OCI-LY1 (cell line): Measurements from ENCODE around the gene HLA-DQA2.
"Not testable (repeated sequence)": the region's sequence is repeated elsewhere in the genome, so short reads cannot be mapped to it uniquely, and the experiment has no call there.

Source experiments
- H2AFZ ChIP-seq: fragments of 200-600 bp; sonication (generic), shearing (Covaris generic); 2 replicates; pipeline ENCODE4 v1.6.0; 2014; ENCODE audit warnings: antibody characterized with exemption, mild to moderate bottlenecking, low read length
- H3F3A ChIP-seq: fragments of 200-600 bp; sonication (generic), shearing (Covaris generic); 2 replicates; pipeline ENCODE4 v1.6.0; 2014; ENCODE audit warnings: mild to moderate bottlenecking, antibody characterized with exemption, low read length, moderate library complexity; ENCODE audit not compliant: insufficient read depth
- H3K27ac ChIP-seq: fragments of 200-600 bp; sonication (generic); 2 replicates; pipeline ENCODE4 v1.5.1; 2014; ENCODE audit warnings: low read length, mixed run types, mild to moderate bottlenecking, low read depth; ENCODE audit not compliant: poor library complexity, severe bottlenecking
- H3K27me3 ChIP-seq: fragments of 200-600 bp; sonication (generic); 2 replicates; pipeline ENCODE4 v1.6.0; 2014; ENCODE audit warnings: antibody characterized with exemption, mild to moderate bottlenecking, low read length, moderate library complexity; ENCODE audit not compliant: insufficient read depth
- H3K36me3 ChIP-seq: fragments of 200-600 bp; sonication (generic); 2 replicates; pipeline ENCODE4 v1.6.1; 2014; ENCODE audit warnings: mild to moderate bottlenecking, antibody characterized with exemption, low read length, moderate library complexity, mixed read lengths; ENCODE audit not compliant: insufficient read depth
- H3K4me1 ChIP-seq: fragments of 200-600 bp; sonication (generic); 2 replicates; pipeline ENCODE4 v1.5.1; 2014; ENCODE audit warnings: mild to moderate bottlenecking, low read length, moderate library complexity; ENCODE audit not compliant: insufficient read depth, severe bottlenecking
- H3K4me2 ChIP-seq: fragments of 200-600 bp; sonication (generic), shearing (Covaris generic); 2 replicates; pipeline ENCODE4 v1.6.1; 2014; ENCODE audit warnings: low read length
- H3K4me3 ChIP-seq: fragments of 200-600 bp; sonication (generic); 2 replicates; pipeline ENCODE4 v1.5.1; 2014; ENCODE audit warnings: low read length, low read depth, mild to moderate bottlenecking, mixed read lengths; ENCODE audit not compliant: poor library complexity, severe bottlenecking
- H3K79me2 ChIP-seq: fragments of 200-600 bp; shearing (Covaris generic); 2 replicates; pipeline ENCODE4 v1.6.1; 2016; ENCODE audit warnings: mixed run types, low read length, mixed read lengths; ENCODE audit not compliant: insufficient read depth
- H3K9ac ChIP-seq: fragments of 200-600 bp; sonication (generic), shearing (Covaris generic); 2 replicates; pipeline ENCODE4 v1.6.1; 2014; ENCODE audit warnings: mild to moderate bottlenecking, low read length, mixed read lengths
- H3K9me2 ChIP-seq: fragments of 200-600 bp; sonication (generic), shearing (Covaris generic); 2 replicates; pipeline ENCODE4 v1.6.1; 2014; ENCODE audit warnings: low read depth, mild to moderate bottlenecking, low read length, mixed read lengths
- H3K9me3 ChIP-seq: fragments of 200-600 bp; shearing (Covaris generic); 2 replicates; pipeline ENCODE4 v1.6.1; 2014; ENCODE audit warnings: low read length, mixed read lengths
- H4K20me1 ChIP-seq: fragments of 200-600 bp; sonication (generic), shearing (Covaris generic); 2 replicates; pipeline ENCODE4 v1.6.0; 2016; ENCODE audit warnings: mild to moderate bottlenecking, low read length; ENCODE audit not compliant: insufficient read depth
- CTCF ChIP-seq: fragments of 200-600 bp; sonication (generic), shearing (Covaris generic); IDR thresholded peaks from 2 replicates; pipeline ENCODE4 v1.5.1; 2017; ENCODE audit warnings: mild to moderate bottlenecking, antibody characterized with exemption, low read length, moderate library complexity, mixed read lengths
- EZH2 ChIP-seq: fragments of 200-600 bp; sonication (generic), shearing (Covaris generic); IDR thresholded peaks from 2 replicates; pipeline ENCODE4 v1.8.0; 2017; ENCODE audit warnings: borderline replicate concordance, mixed run types, mild to moderate bottlenecking, antibody characterized with exemption, low read length, moderate library complexity, mixed read lengths

Gene HLA-DQA2

DNA sequence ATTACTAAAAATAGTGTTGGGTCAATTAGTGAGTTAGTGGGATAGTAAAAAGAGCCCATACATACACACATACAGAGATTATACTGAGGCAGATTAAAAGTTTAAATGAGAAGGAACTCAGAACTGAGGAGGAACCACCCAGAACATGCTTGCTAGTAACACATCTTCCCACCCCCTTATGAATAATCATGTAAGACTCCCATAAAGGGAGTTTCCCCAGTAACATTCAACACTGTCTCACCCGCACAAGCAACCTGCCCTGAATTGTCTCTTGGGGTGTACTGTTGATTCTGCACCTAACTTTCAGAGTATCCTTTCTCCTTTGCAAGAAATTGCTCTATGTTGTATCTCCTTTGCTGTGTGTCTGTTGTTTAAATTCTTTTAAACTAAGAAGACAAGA lies 33.2 kb downstream of the HLA-DQA2 start:
- Histone ChIP-seq H3K79me2 (no peaks in the 10 kb centered on the region), H3K4me1 (no peaks in the 10 kb centered on the region), H3K9me2 (no peaks in the 10 kb centered on the region), H3K9me3 (no peaks in the 10 kb centered on the region), H3K27me3 (no peaks in the 10 kb centered on the region), H3K4me2 (no peak overlapping the region), H3F3A (no peaks in the 10 kb centered on the region), H3K4me3 (no peak overlapping the region), H2AFZ (no peak overlapping the region), H3K27ac (no peak overlapping the region), H3K36me3 (no peaks in the 10 kb centered on the region), H4K20me1 (no peaks in the 10 kb centered on the region), H3K9ac (no peak overlapping the region)
- TF ChIP-seq CTCF (no peak), EZH2 (no peak)

DNA sequence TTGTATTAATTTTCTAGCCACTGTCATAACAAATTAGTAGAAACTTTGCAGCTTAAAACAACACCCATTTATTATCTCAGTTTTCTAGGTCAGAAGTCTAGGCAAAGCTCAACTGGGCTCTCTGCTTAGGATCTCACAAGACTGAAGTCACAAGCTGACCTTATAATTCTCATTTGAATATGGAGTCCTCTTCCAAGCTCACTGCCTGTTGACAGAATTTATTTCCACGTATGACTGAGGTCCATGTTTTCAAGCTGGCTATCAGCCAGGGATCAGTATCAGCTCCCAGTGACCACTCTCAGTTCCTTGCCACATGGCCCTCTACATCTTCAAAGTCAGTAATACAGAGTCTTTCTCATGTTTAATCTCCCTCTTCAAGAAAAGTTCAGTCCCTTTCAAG lies 33.9 kb downstream of the HLA-DQA2 start:
- no peak overlapping the region for H2AFZ ChIP-seq
- H3K4me2 ChIP-seq = no peak overlapping the region
- TF ChIP-seq CTCF = no peak
- no peak for TF ChIP-seq EZH2
- no peaks in the 10 kb centered on the region for H3K4me1 ChIP-seq
- no peaks in the 10 kb centered on the region for H3K9me3 ChIP-seq
- no peaks in the 10 kb centered on the region for H4K20me1 ChIP-seq
- H3K27me3 ChIP-seq = no peaks in the 10 kb centered on the region
- H3K27ac ChIP-seq = no peak overlapping the region
- no peaks in the 10 kb centered on the region for H3K79me2 ChIP-seq
- no peaks in the 10 kb centered on the region for H3K36me3 ChIP-seq
- H3K9ac ChIP-seq = no peak overlapping the region
- no peak overlapping the region for H3K4me3 ChIP-seq
- no peaks in the 10 kb centered on the region for H3K9me2 ChIP-seq
- H3F3A ChIP-seq = no peaks in the 10 kb centered on the region

DNA sequence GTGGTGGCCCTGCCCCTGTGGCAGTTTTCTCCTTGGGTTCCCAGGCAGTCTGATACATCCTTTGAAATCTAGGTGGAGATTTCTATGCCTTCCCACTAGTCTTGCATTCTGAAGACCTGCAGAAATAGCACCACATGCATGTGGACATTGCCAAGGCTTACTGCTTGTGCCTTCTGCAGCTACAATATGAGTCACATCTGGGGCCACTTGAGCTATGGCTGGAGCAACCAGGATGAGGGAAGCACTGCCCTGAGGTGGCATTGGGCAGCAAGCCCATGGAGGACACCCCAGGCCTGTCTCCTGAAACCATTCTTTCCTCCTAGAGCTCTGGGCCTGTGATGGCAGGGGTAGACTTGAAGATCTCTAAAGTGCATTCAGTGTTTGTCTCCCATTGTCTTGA lies 37.8 kb downstream of the HLA-DQA2 start:
- Histone ChIP-seq H3K4me2 (no peak overlapping the region), H3K9me2 (no peaks in the 10 kb centered on the region), H2AFZ (no peak overlapping the region), H4K20me1 (no peaks in the 10 kb centered on the region), H3K9me3 (no peaks in the 10 kb centered on the region), H3K36me3 (no peaks in the 10 kb centered on the region), H3K79me2 (no peaks in the 10 kb centered on the region), H3K4me1 (no peaks in the 10 kb centered on the region), H3F3A (no peaks in the 10 kb centered on the region), H3K27ac (no peak overlapping the region), H3K27me3 (no peaks in the 10 kb centered on the region), H3K4me3 (no peak overlapping the region), H3K9ac (no peak overlapping the region)
- TF ChIP-seq CTCF (no peak), EZH2 (no peak)

DNA sequence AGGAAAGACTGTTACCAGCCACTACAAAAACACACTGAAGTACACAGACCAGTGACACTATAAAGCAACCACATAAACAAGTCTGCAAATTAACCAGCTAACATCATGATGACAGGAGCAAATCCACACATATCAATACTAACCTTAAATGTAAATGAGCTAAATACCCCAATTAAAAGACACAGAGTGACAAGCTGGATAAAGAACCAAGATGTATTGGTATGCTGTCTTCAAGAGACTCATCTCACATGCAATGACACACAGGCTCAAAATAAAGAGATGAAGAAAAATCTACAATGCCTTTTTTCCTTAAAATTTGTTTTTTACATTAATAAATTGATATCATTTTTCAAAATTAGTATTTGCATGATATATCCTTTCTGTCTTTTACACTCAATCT lies 41.7 kb downstream of the HLA-DQA2 start:
- H3K79me2 ChIP-seq, H3K27ac ChIP-seq, H3K4me2 ChIP-seq, H3K4me1 ChIP-seq, H3K9me2 ChIP-seq, H3K4me3 ChIP-seq, H4K20me1 ChIP-seq, H3K9me3 ChIP-seq, H2AFZ ChIP-seq, H3K36me3 ChIP-seq, H3F3A ChIP-seq, H3K27me3 ChIP-seq, H3K9ac ChIP-seq: not testable (repeated sequence)
